Kidney epithelial cell (primary cell): ENCODE data around the gene DUSP22. TPM values are rescaled to one million over a fixed set of nuclear protein-coding genes. Genes with fewer than 3 reads are reported as not detected.

Experiments
- DNase-seq: peaks from one replicate; pipeline ENCODE4 v3.0.0-alpha.2; 2010; ENCODE audit warnings: low read depth
- H3K27me3 ChIP-seq: 2 replicates; pipeline ENCODE4 v1.6.0; 2011; ENCODE audit warnings: low read length; ENCODE audit not compliant: control insufficient read depth, insufficient read depth
- H3K36me3 ChIP-seq: 2 replicates; pipeline ENCODE4 v1.5.1; 2011; ENCODE audit warnings: low read length; ENCODE audit not compliant: control insufficient read depth, insufficient read depth
- H3K4me3 ChIP-seq: 2 replicates; pipeline ENCODE4 v1.5.1; 2011; ENCODE audit warnings: low read depth, mild to moderate bottlenecking, control low read depth, low read length
- total RNA-seq: library from RNA; depleted of rRNA; stranded (reverse); fragments of >200 nt; gene quantifications from 2 replicates; pipeline ENCODE4 v1.2.3, GENCODE V29; 2015
- TF ChIP-seq, protein P1 (sequence below): IDR thresholded peaks from 2 replicates; pipeline ENCODE4 v1.5.1; 2011; ENCODE audit warnings: mild to moderate bottlenecking, moderate library complexity, low read length, control low read depth, inconsistent platforms; ENCODE audit not compliant: insufficient read depth, poor library complexity, severe bottlenecking

DUSP22 gene
- total RNA-seq, 1 donor from 2014 or later: 35.9 TPM

DNA sequence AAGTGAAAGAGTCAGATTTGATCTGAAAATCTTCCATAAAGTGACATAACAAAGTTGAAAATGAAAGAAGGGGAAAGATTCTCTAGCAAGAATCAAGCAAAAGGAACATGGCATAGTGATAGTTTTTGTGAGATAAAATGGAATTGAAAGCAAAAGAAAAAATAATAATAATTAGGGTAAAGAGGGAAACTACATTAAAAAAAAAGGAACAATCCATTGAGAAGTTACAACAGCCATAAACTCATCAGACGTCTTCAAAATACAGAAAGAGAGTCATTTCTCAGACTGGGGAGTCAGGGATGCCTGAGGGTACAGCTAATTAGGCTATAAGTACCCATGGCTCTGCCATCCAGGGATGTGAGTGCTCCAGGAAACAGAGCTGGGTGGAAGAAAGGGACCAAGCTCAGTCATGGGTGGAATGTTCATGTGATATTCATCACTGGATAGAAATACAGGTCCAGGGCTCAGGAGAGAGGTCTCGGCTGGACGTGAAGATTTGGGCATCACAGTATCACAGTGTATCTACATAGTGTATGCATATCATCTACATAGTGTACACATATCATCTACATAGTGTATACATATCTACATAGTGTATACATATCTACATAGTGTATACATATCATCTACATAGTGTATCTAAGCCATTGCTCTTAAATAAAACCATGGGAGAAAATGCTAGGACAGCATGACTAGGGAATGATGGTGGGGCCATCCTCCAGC, 29.4 kb downstream of the DUSP22 start:
- Histone ChIP-seq H3K36me3 (no peaks in the 10 kb centered on the region), H3K4me3 (no peak overlapping the region), H3K27me3 (no peaks in the 10 kb centered on the region)
- TF ChIP-seq, protein P1, sequence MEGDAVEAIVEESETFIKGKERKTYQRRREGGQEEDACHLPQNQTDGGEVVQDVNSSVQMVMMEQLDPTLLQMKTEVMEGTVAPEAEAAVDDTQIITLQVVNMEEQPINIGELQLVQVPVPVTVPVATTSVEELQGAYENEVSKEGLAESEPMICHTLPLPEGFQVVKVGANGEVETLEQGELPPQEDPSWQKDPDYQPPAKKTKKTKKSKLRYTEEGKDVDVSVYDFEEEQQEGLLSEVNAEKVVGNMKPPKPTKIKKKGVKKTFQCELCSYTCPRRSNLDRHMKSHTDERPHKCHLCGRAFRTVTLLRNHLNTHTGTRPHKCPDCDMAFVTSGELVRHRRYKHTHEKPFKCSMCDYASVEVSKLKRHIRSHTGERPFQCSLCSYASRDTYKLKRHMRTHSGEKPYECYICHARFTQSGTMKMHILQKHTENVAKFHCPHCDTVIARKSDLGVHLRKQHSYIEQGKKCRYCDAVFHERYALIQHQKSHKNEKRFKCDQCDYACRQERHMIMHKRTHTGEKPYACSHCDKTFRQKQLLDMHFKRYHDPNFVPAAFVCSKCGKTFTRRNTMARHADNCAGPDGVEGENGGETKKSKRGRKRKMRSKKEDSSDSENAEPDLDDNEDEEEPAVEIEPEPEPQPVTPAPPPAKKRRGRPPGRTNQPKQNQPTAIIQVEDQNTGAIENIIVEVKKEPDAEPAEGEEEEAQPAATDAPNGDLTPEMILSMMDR: no peak
- no peak for DNase-seq

DNA sequence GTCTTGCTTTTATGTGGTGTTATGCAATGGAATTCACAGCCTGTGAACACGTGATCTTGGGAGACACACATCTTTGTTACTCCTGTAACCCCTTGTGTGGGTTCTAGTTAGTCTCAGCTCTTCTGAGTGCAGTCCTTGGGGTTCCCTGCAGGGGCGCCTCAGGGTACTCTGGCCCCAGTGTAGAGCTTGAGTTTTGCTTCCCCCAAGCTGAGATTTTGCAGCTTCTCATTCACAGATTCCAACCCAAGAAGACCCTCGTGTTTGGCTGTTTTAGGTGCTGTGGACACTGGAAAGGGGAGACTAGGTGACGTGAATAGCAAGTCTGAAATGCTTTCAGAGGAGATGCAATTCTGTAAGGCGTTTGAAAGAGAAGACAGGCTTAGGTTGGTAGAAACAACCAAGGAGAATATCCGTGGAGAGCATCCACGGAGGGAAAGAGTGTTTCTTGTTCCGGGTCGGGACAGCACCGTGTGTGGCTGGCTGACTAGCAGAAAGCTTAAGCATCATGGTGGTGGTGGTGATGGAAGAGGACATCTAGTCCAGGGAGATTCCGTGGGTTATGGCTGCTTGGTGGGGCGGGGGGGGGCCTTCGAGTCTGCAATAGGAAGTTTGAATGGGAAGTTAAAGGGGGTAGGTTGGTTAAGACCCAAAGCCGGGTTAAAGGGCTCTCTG, 30.1 kb downstream of the DUSP22 start:
- TF ChIP-seq, protein P1: no peak
- no peak for DNase-seq
- Histone ChIP-seq H3K4me3 (no peak overlapping the region), H3K36me3 (no peaks in the 10 kb centered on the region), H3K27me3 (no peaks in the 10 kb centered on the region)

DNA sequence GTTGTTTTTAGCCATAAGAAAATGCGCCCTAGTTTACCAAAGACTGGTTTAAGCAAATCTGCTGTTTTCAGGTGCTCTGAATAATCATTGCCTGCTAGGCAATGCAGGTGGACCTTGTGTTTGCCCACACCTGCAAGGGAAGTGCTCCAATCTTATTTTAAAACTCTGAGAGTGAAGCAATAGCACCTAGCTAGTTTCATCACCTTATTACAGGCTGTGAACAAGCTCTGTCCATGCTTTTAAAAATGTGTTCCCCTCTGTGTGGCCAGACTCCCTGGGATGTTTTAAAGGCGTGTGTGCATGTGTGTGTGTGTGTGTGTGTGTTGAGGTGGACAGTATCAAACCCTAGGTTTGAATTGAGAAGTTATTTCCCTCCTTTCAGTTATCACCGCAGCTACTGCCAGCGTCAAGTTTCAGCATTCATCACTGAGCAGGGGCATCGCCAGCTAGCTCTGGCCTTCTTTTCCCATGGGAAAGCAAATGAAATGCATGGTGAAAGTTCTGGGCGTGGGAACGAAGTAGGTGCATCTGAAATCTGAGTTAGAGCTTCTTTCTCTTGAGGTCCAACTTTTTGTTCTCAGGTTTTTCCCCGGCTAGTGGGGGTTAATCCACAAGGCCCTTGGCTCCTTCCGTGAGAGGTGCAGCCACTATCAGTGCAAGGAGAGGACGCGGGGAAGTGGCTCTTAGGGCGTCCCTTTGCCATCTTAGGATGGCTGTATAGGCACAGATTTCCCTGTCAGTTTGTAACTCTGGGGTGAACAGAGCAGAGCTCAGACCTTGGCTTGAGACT, 30.8 kb downstream of the DUSP22 start:
- no peak overlapping the region for H3K4me3 ChIP-seq
- H3K36me3 ChIP-seq: no peaks in the 10 kb centered on the region
- no peak for DNase-seq
- H3K27me3 ChIP-seq: no peaks in the 10 kb centered on the region
- TF ChIP-seq, protein P1: no peak

DNA sequence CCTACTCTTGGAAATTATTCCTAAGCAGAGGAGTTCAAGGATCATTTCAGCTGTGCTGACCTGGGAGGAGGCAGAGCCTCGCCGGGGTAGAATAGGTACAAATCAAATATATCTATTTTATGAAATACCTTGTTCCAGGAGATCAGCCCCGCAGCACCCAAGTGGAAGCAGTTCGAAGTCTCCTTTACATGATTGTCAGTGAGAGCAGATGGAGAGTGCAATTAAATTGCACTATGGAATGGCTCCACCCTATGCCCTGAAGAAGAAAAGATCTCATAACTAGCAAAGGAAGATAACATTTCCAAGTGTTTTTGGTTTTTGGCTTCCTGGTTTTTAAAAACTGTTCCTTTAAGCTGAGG, 31.4 kb downstream of the DUSP22 start:
- TF ChIP-seq, protein P1: no peak
- no peak for DNase-seq
- H3K36me3 ChIP-seq: no peaks in the 10 kb centered on the region
- no peak overlapping the region for H3K4me3 ChIP-seq
- no peaks in the 10 kb centered on the region for H3K27me3 ChIP-seq

DNA sequence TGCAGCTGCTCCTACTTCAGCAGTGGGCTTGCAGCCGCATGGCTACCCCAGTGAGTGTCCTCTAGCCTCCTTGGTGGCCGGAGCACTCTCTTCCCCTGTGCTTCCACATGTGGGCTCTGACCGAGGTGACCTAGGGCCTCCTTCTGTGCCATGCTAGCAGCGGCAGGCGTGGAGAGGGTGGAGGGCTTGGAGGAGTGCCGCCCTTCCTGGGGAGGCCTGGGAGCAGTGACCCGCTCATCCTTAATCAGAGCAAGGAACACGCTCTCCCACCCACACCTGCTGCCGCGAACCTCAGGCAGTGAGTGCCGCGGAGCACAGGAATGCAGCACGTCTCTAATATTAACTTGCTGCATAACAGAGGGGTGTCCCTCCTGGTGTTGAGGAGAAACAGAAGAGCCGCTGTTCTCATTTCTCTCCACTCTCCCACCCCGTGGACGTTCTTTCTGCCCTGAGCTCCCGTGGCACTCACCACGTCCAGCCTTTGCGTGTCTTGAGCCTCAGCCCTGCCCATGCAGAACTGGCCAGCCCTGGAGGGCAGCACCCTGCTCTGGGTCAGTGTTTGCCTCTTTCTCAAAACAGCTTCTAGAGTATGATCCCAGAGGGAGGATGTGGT, 31.9 kb downstream of the DUSP22 start:
- no peaks in the 10 kb centered on the region for H3K27me3 ChIP-seq
- TF ChIP-seq, protein P1: no peak
- DNase-seq: no peak
- H3K36me3 ChIP-seq: no peaks in the 10 kb centered on the region
- H3K4me3 ChIP-seq: no peak overlapping the region
